ENCODE data around the gene AGBL4.

- TF ChIP-seq CTCF (IDR thresholded peaks at IDR 0.05) = no peak
- TF ChIP-seq POLR2A (IDR thresholded peaks at IDR 0.05; ENCODE audit: low read depth) = no peak
- no peak for TF ChIP-seq POLR2AphosphoS5 (IDR thresholded peaks at IDR 0.05)
Measured at GRCh38 chr1:48644905-48645605, 1378.7 kb downstream of the AGBL4 start.
